HG03025 (cell line): ENCODE data around the gene CCDC192.
"Not testable (repeated sequence)": the region's sequence is repeated elsewhere in the genome, so short reads cannot be mapped to it uniquely, and the experiment has no call there.

Experiments used
- ATAC-seq: cut with Tn5 transposase; IDR thresholded peaks from one replicate; pipeline ENCODE4 v1.9.1; 2021; ENCODE audit warnings: mild to moderate bottlenecking, moderate library complexity; ENCODE audit not compliant: unreplicated experiment, low FRiP score

CCDC192 gene, protein sequence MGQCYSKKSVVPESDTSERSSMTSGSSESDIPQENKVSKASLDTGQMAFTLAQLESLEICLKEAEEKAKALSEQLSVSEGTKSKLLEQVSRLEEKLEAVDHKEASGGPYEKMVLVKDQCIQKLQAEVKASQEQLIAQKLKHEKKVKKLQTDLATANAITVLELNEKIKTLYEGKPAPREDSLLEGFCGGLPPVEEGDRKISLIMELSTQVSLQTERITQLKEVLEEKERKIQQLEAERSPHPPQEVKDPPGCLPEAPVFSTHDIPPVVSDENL

DNA sequence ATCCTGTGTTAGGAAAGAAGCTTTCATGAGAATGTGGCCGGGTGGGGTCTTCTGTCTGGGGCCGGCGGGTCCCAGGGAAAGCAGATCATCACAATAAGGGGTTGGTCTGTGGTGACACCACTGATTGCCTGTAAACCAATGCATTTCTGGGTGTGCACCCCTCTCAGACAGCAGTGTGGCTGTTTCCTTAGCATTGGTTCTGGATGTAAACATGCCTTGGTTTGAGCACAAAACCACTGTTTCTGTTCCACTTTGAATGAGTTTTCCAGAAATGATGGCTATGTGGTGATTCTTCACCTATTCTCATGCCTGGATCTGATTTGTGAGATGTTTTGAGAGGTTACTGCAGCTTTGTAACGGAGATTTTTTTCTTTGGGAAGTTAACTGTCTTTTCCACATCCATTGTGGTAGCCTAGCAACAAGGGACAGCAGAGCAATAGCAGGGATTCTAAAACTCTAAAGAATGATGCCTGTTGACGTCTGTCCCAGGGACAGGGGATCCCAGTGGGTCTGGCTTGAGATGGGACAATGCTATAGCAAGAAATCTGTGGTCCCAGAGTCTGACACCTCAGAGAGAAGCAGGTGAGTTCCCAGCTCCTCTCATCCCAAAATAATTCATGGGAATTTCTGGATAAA, at the start of gene CCDC192:
CCDC192 (plus strand) TSS at position 466 of the 636 bp plus-strand sequence; CDS start at position 521, 55 bp downstream.
- ATAC-seq, result no peak

GRCh38 chr5:127656825-127657224, 46.4 kb upstream of the CCDC192 start:
- ATAC-seq, result no peak

DNA sequence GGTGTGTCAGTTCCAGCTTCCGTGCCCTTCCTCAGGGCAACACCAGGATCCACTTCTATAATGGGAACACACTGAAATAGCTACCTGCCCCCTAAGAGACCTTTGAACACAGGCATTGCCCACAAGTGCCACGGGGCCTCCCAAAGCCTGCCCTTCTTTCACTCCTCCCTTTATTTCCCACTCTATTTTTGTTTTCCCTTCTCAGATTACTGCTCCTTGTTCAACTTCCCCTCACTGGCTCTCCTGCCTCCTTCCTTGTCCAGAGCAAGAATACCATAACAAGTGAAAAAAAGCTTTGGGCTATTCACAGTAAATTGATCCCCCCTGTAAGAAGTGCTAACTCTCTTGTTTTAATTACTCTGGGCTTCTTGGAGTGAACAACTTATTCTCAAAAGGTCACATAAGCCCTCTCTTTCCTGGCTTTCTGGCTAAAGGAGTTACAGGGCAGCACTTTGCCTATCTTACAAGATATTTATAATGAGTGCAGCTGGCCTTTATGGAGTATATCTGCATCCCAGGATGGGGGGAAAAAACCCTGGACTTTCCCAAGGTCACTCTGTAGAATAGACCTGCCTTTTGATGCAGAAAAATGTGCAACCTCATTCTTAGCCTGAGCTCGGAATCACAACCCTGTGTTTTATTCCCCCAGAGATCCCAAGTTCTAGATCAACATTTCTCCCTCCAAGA, 43.0 kb upstream of the CCDC192 start:
- ATAC-seq, result no peak

- ATAC-seq, result no peak
These were observed 39.1 kb upstream of the CCDC192 start for GRCh38 chr5:127664093-127664492.

GRCh38 chr5:127665641-127666040, 37.5 kb upstream of the CCDC192 start:
- ATAC-seq, result no peak

DNA sequence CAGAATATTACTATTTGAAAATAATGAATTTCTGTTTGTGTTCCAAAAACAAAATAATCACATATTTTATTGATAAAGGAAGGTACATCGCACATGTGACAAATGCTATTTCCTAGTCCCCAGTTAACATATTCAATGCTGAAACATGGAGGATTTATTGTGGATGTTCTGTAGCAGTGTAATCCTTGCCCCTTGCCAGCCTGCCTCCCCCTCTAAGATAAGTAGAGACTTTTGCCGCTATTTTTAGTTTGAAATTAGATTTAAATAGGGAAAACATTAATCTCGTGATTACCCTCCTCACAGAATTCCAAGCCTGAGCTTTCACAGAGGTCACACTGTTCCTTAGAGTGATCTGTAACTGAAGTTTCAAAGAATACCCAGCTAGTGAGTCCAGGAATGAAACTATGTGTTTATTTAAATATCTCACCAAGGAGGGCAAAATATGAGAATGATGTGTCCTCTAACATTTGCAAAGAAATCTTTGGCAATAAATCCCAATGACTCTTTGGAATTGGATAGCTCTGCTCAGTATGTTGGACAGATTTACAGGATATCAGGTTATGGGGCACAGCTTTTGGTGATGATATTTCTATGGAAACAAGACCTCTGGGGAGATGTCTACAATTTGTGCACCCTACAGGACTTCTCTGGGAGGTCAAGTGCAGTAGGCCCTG, 37.0 kb upstream of the CCDC192 start:
- ATAC-seq, result no peak

- ATAC-seq, result no peak
These were observed 35.3 kb upstream of the CCDC192 start for GRCh38 chr5:127667926-127668325.

DNA sequence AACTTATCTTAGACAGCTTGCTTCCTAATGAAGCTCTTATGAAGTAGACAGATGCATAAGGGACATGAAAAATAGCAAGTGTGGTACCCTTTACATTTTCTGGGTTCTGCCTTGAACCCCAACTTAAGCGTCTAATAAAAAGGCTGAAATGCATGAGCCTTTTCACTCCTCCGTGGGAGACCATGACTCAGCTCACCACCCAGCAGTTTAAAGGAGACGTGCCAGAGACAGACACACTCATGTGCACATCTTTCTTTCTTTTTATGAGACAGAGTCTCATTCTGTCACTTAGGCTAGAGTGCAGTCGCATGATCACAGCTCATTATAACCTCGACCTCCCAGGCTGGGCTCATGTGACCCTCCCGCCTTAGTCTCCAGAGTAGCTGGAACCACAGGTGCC, 32.0 kb upstream of the CCDC192 start:
- ATAC-seq, result no peak

GRCh38 chr5:127673117-127673800, 29.9 kb upstream of the CCDC192 start:
- ATAC-seq, result no peak

DNA sequence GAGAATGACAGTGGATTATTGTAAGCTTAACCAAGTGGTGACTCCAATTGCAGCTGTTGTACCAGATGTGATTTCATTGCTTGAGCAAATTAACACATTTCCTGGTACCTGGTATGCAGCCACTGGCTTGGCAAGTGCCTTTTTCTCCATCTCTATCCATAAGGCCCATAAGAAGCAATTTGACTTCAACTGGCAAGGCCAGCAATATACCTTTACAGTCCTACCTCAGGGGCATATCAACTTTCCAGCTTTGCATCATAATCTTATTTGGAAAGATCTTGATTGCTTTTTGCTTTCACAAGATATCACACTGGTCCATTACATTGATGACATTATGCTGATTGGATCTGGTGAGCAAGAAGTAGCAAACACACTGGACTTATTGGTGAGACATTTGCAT, 26.2 kb upstream of the CCDC192 start:
- ATAC-seq, result not testable (repeated sequence)

- not testable (repeated sequence) for ATAC-seq
These were observed 23.4 kb upstream of the CCDC192 start for GRCh38 chr5:127679691-127680330.

- ATAC-seq, result no peak
These were observed 22.6 kb upstream of the CCDC192 start for GRCh38 chr5:127680595-127680994.

- no peak for ATAC-seq
These were observed 20.2 kb upstream of the CCDC192 start for GRCh38 chr5:127683008-127683407.

DNA sequence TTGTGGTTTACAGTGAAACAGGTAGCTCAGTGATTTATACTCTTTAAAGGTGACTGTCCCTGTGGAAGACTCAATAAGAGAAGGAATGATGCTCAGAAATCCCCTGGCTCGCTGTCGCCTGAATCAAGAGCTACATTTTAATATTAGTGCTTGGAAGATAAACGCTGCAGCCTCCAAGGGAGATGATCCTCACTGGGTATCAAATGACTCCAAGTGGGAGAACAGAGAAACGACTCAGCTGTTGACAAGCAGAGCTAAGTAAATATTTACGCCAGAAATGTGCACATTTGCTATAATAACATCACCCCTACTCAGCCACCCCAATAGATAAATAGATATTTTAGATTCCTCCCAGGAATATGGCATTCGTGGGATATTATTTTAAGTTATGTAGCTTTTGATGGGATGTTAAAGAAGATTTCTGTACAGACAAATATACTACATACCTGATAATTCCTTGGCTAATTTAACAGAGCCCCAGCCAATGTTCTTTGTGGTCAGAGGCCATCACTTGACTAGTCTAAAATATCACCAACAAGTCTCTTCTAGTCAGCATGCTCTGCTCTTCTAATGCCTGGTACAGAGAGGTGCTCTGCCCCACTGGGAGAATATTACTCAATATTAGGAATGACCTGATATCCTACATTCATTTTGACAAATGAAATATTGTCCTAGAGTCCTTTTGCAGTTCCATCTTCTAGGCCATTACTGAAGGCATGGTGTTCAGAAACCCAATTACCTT, 18.3 kb upstream of the CCDC192 start:
- no peak for ATAC-seq

GRCh38 chr5:127685662-127686061, 17.5 kb upstream of the CCDC192 start:
- no peak for ATAC-seq

DNA sequence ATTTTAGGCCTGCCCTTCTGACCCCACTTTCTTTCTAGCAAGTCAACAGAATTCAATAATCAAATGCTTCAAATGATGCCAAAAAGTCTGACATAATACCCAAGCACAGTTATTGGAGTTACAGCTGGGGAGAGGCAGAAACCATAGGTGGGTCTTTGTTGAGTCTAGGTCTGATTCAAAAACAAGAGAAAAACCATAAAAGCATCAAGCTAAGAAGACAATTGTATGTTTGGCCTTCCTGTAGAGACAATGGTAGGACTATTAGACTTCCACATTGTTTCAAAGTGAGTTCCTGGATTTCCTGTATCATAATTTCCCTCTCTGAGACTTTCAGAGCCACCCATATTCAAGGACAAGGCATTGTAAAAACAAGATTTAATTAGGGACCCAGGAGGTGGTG, 16.8 kb upstream of the CCDC192 start:
- ATAC-seq, result no peak

- ATAC-seq, result no peak
These were observed 8.5 kb upstream of the CCDC192 start for GRCh38 chr5:127694518-127695171.

- no peak for ATAC-seq
These were observed 7.8 kb upstream of the CCDC192 start for GRCh38 chr5:127695346-127695745.

GRCh38 chr5:127696683-127697082, 6.5 kb upstream of the CCDC192 start:
- ATAC-seq, result no peak
